RKO (cell line): Measurements from ENCODE around the gene HCRTR1.
"Not testable (repeated sequence)": the region's sequence is repeated elsewhere in the genome, so short reads cannot be mapped to it uniquely, and the experiment has no call there.

Experiments
- DNase-seq: peaks from one replicate; pipeline ENCODE4 v3.0.0-alpha.2; 2016; ENCODE audit warnings: low spot score

HCRTR1 gene

DNA sequence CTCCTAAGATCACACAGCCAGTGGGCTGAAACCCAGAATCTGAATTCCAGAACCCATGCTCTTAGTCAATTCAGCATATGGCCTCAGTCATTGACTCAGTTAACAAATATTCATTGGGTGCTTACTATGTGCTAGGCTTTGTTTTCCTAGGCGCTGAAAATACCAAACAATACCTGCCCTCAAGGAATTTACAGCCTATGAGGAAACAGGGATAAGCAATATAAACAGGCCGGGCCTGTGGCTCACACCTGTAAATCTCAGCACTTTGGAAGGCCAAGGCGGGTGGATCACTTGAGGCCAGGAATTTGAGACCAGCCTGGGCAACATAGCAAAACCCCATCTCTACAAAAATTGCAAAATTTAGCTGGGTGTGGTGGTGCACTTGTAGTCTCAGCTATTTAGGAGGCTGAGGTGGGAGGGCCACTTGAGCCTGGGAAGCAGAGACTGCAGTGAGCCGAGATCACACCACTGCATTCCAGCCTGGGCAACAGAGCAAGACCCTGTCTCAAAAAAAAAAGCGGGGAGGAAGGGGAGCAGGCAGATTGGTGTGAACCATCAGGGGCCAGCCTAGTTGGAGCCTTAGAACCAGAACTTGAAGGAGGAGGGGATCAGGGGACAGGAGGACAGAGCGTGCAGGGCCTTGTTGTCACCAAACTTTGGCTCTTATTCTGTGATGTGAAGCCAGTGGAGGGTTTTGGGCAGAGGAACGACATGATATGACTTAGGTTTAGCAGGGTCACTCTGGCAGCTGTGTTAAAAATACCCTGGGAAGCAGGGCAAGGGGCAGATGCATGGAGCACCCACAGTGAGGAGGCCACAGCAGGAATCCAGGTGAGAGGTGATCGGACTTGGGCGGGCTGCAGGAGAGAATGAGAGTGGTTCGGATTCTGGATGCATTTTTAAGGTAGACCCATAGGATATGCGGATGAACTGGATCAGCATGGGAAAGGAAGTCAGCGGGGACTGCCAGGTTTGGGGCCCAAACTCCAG, 35.4 kb upstream of the HCRTR1 start:
- DNase-seq = no peak

DNA sequence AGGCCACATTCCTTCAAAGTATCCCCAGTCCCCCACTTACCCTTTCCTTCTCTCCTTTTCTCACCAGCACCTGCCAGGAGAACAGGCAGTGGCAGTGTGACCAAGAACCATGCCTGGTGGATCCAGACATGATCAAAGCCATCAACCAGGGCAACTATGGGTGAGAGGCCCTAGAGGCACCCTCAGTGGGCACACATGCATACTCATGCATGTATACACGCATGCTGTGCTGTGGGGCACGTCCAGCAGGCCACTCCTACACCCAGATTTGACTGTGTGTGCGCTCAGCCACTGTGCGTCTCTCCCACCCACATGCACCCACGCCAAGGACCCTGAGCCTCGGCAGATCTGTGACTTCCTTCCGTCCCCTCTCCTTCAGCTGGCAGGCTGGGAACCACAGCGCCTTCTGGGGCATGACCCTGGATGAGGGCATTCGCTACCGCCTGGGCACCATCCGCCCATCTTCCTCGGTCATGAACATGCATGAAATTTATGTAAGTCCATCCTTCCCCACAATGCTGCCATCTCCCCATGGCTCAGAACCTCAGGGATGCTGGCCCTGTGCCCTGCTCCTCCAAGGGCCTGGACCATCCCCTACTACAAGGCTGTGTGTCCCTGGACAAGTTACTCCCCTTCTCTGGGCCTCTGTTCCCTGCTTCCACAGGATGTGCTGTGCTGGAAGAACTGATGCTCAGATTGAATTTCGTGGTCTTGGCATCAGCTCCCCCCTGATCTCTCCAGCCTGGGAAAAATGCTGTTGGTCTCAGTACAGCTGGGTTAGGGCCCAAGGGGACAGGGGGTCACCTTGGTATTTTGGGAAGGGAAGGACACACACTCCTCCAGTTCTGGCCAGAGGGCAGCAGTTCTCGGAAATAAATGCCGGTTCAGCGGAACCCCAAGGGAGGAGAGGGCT, 34.2 kb upstream of the HCRTR1 start:
- DNase-seq = no peak

DNA sequence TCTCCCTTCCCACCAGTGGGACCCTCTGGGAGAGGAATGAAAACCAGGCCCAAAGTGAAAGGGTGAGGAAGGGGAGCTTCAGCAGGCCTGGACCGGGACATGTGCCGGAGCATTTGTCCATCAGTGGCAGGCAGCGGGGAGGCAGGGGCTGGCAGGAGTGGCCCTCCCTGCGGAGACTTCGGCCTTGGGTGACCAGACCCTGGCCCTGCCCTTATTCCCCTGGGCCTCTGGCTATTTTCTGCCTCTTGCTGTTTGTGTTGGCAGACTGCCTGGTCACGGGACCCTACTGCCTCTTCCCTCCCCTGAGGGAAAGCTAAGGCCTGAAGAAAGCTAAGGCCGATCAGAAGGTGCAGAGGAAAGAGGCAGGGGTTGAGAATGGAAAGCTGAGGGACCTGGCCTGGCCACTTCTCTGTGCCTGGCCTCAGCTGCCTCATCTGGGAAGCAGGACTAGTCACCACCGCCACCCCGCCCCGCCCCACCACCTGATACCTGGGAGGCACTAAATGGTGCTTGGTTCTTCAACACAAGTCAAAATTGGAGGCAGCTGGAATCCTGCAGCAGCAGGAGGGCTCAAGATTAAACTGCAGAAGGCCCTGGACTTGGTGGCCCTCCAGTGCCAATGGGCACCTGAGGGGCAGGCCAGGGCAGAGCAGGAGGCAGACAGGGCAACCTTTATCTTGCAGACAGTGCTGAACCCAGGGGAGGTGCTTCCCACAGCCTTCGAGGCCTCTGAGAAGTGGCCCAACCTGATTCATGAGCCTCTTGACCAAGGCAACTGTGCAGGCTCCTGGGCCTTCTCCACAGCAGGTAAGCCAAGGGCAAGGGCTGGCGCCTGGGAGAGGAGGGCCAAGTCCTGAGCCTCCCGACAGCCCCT, 33.3 kb upstream of the HCRTR1 start:
- DNase-seq = no peak

GRCh38 chr1:31584869-31585735, 32.4 kb upstream of the HCRTR1 start:
- no peak for DNase-seq

DNA sequence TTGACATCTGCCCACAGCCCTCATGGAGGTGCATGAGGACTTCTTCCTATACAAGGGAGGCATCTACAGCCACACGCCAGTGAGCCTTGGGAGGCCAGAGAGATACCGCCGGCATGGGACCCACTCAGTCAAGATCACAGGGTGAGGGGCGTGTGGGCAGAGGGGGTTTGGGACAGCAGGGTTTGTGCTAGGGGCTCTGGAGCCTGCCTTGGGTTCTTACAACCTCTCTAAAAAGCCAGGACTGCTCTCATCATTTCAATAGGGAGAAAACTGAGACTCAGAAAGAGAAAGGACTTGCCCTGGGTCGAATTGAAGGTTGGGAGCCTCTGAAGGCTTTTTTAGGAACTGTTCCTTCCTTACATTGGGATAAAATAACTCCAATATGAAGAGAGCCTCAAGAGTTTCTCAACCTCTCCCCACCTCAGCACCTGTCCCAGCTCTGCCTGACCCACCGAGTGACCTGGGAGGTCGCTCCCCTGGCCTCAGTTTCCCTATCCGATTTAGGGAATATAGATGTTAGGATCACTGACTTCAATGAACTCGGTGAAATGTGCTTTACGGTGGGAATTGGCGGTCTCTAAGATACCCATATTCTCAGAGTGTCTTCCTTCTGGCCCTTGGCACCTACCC, 31.6 kb upstream of the HCRTR1 start:
- DNase-seq = no peak

- no peak for DNase-seq
Measured at GRCh38 chr1:31586376-31587327, 30.8 kb upstream of the HCRTR1 start.

DNA sequence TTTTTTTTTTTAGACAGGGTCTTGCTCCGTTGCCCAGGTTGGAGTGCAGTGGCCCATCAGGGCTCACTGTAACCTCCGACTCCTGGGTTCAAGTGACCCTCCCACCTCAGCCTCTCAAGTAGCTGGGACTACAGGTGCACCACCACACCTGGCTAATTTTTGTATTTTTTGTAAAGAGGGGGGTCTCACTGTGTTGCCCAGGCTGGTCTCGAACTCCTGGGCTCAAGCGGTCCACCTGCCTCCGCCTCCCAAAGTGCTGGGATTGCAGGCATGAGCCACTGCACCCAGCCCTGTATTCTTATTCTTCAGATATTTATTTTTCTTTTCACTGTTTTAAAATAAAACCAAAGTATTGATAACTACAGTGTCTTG, 30.2 kb upstream of the HCRTR1 start:
- not testable (repeated sequence) for DNase-seq

GRCh38 chr1:31587720-31588423, 29.6 kb upstream of the HCRTR1 start:
- DNase-seq = peak; percentile 46

GRCh38 chr1:31588751-31589515, 28.6 kb upstream of the HCRTR1 start:
- DNase-seq = no peak

DNA sequence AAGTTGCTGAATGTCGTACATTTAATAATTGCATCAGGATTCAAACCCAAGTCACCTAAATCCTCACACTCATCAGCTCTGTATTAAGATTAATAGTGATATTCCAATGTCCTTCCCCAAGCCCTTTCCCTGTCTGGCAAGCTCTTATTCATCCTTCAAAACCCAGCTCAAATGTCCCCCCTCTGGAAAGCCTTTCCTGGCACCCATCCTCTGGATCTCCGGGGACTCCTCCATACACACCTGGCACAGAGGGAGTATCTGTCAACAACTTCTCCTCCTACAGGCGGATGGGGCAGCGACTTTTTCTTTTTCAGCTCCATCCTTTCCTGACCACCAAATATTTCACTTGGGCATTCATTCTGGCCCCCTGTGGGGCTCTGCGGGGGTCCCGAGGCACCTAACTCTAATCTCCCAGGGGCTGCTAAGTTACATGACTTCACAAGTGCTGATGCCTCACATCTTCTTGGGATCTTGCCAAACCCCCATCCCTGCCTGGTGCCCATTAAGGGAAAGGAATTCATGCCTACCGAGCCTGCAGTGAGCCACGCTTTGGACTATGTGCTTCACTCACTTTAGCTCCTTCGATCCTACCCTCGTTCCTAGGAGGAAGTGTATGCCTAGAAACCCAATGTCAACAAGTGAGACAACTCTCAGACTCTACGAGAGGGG, 25.9 kb upstream of the HCRTR1 start:
- no peak for DNase-seq

- DNase-seq = no peak
Measured at GRCh38 chr1:31592132-31592531, 25.4 kb upstream of the HCRTR1 start.

DNA sequence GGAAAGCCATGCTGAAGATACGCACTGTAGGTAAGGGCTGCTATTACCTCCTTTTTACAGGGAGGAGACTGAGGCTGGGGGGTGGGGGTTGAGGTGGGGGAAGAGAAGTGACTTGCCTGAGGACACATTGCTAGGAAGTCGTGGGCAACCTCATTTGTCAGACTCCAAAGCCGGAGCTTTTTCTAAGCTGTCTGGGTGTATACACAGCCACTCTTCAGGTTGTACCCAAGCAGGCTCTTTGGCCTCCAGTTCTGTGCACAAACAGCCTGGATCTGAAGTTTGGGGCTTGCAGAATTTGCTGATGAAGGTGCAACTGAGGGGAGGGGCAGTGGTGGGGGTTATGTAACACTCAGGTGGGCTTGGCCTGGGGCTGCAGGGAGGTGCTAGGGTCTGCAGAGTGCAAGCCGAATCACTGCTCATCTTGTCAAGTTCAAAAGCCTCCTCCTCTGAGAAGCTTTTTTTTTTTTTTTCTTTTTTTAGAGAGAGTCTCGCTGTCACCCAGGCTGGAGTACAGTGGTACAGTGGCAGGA, 24.3 kb upstream of the HCRTR1 start:
- DNase-seq = no peak

DNA sequence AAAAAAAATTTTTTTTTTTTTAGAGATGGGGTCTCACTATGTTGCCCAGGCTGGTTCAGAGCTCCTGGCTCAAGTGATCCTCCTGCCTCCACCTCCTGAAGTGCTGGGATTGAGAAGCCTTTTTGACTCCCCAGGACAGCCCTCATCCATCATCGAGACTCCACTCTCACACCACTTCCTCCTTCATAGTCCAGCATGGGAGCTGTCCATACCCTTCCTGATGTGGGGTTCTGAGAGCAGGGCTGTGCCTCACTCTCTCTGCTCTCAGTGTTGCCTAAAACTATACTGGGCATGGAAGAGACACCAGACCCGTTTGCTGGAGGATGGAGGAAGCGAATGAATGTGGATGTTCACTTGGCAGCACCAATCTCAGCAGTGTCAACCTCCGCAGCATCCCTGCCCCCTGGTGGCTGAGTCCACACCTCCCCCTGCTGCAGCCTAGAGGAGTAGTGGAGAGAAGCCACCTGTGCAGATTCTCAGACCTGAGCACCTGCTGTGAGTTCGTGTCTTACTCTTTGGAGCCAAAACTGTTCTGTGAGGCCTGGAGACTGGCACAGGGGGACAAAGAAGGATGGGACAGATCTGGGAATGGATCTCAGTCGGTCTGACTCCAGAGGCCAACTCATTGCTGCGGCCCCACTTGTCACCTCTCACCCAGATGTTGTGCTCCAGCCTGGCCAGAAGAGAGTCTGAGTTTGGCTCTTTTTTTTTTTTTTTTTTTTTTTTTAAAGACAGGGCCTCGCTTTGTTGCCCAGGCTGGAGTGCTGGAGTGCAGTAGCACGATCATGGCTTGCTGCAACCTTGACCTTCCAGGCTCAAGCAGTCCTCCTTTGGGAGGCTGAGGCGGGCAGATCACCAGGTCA, 23.5 kb upstream of the HCRTR1 start:
- DNase-seq = peak; percentile 37

- DNase-seq = no peak
Measured at GRCh38 chr1:31595836-31596736, 21.4 kb upstream of the HCRTR1 start.

DNA sequence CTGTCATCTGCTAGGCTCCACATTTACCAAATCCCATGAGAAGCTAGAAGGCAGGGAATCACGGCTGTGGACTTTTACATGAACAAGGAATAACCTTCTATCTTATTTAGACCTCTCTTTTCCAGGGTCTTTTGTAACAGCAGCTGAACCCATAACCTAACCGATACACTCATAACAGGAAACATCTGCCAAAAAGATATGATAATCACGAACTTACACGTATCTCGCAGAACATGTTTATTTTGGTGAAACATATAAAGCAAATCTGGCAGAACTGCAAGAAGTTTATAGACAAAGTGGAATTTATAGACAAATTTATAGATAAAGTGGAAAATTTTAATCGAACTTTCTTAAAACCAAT, 20.8 kb upstream of the HCRTR1 start:
- no peak for DNase-seq
